ENCODE data around the gene PRPF38A.

The PRPF38A gene

GRCh38 chr1:52463891-52464290 is 59.5 kb downstream of the PRPF38A start:
- DNase-seq: no peak

GRCh38 chr1:52469108-52469507 is 64.7 kb downstream of the PRPF38A start:
- no peak for DNase-seq

Data from C1 segment of cervical spinal cord (tissue), 14 donors.